ENCODE results near the gene BTC.
A peak's percentile ranks its signal among the peaks of the same experiment; 100 is the strongest.

The BTC gene, protein sequence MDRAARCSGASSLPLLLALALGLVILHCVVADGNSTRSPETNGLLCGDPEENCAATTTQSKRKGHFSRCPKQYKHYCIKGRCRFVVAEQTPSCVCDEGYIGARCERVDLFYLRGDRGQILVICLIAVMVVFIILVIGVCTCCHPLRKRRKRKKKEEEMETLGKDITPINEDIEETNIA

DNA sequence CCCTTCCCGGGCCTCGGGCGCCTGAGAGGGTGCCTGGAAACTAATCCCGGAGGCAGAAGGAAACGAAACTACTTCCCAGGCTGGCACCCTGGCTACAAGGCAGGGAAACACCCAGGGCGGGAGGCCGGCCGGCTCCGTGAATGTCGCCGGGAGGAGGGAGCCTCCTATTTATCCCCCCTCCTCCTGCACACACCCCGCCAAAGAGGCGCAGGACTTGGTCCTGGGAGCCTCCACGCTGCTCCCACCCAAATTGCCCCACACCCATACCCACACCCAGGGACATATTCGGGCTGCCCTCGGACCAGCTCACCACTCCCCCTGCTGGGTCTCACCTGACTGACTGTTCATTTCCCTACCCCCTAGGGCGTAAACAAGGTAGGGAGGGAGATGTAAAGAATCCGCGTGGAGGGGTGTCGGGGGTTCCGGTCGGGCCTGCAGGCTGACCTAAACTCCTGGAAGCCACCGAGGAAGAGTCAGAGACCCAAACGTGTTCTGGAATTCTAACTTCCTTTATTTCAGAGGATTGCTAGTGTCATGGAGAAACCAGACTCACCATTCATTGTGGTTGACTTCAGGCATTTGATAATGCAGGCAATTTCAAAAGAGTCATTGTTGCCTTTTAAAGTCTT lies at the start of gene BTC:
TSS of gene BTC (minus strand) at position 142 of the 629 bp plus-strand sequence. CDS start 198 bp downstream, outside the sequence.
- no peak for TF ChIP-seq ZFX (IDR thresholded peaks at IDR 0.05; ENCODE audit: borderline replicate concordance)
- TF ChIP-seq, protein P1, sequence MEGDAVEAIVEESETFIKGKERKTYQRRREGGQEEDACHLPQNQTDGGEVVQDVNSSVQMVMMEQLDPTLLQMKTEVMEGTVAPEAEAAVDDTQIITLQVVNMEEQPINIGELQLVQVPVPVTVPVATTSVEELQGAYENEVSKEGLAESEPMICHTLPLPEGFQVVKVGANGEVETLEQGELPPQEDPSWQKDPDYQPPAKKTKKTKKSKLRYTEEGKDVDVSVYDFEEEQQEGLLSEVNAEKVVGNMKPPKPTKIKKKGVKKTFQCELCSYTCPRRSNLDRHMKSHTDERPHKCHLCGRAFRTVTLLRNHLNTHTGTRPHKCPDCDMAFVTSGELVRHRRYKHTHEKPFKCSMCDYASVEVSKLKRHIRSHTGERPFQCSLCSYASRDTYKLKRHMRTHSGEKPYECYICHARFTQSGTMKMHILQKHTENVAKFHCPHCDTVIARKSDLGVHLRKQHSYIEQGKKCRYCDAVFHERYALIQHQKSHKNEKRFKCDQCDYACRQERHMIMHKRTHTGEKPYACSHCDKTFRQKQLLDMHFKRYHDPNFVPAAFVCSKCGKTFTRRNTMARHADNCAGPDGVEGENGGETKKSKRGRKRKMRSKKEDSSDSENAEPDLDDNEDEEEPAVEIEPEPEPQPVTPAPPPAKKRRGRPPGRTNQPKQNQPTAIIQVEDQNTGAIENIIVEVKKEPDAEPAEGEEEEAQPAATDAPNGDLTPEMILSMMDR (IDR thresholded peaks at IDR 0.05), result peak; percentile 64

DNA sequence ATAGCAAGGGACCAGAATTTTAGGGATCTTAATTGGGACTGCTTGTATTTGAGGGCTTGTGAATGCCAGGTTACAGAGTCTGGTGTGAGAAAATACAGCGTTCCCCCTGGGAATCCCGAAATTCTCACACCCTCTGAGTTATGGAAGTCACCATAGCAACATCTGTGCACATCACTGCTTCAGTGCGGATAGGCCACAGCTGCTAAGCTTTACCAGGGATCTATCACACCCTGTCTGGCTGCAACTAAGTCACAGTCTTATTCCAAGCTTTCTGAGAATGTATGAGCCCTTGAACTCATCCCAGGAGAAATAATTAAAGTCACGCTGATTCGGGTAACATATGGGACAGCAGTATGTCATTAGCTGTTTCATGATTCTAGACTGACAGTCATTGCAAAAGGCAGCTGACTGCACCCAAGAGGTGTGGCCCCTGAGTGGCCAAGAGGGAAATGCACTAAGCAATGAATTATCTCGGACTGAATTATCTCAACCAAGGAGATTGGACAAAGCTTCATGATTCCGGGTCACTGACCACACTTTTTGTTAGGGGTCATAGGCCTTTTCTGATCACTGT lies 46.7 kb upstream of the BTC start:
- no peak overlapping the region for H3K27ac ChIP-seq
- no peak for TF ChIP-seq ZFX (IDR thresholded peaks at IDR 0.05; ENCODE audit: borderline replicate concordance)
- TF ChIP-seq, protein P1 (IDR thresholded peaks at IDR 0.05), result no peak

More for the DNA sequence above, at the start of gene BTC:
- peak within 1 kb of the TSS; percentile 75 for H3K27ac ChIP-seq

DNA sequence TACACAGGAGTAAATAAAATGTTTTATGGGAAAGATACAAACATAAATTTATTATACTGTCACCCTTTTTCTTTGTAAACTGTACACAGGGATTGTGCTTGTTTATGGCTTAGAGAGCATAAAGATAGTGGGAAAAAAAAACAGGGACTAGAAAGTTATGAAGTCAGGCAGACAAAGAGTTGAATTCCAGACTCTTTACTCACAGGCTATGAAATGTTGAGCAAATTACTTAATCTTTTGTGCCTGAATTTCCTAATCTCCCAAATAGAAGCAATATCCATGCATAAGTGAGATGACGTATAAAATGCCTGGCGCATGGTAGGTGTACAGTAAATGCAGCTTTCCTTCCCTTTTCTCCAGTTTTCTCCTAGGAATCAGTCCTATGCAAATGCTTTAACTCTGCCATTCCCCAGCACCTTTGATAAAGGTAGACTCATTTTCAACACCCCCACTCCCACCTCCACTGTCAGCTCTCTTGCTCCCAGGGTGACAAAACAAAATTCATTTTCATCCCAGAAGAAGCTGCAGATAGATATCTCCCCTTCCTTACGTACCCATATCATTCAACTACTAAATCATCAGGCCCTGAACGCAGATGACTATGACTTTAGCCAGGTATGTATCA lies 44.5 kb upstream of the BTC start:
- no peak overlapping the region for H3K27ac ChIP-seq
- TF ChIP-seq ZFX (IDR thresholded peaks at IDR 0.05; ENCODE audit: borderline replicate concordance), result no peak
- TF ChIP-seq, protein P1 (IDR thresholded peaks at IDR 0.05), result no peak

DNA sequence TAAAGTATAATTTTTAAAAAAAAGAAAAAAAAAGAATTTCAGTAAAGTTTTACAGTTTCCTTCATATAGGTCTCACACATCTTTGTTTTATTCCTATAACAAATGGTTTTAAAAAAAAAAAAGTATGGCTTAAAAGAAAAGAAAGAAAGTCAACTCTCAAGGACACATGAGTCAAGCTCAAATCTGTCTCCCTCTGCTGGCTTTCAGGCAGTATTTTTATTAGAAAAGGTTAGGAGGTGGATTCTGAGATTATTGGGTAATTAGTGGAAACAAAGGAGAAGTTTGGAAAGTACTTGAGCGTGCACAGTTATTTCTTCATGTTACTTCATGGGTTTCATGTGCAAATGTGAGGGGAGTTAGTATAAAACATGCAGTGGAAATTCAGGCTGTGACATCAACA lies 36.6 kb upstream of the BTC start:
- no peak overlapping the region for H3K27ac ChIP-seq
- no peak for TF ChIP-seq ZFX (IDR thresholded peaks at IDR 0.05; ENCODE audit: borderline replicate concordance)
- TF ChIP-seq, protein P1 (IDR thresholded peaks at IDR 0.05), result peak; percentile 42

DNA sequence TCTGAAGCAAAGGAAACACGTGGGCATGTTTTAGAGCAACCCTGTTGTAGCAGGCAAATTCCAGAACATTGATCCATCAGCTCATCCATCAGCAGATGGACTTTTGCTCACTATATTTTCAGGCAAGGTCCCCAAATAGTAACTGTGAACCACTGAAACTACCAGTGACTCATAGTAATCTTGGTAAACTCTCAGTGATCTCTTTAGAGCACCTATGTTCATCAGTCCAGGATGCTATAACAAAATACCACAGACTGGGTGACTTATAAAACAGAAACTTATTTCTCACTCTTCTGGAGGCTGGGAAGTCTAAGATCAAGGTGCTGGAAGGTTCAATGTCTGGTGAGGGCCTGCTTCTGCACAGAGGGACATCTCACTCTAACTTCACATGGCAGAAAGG lies 28.9 kb upstream of the BTC start:
- no peak overlapping the region for H3K27ac ChIP-seq
- TF ChIP-seq, protein P1 (IDR thresholded peaks at IDR 0.05), result no peak

DNA sequence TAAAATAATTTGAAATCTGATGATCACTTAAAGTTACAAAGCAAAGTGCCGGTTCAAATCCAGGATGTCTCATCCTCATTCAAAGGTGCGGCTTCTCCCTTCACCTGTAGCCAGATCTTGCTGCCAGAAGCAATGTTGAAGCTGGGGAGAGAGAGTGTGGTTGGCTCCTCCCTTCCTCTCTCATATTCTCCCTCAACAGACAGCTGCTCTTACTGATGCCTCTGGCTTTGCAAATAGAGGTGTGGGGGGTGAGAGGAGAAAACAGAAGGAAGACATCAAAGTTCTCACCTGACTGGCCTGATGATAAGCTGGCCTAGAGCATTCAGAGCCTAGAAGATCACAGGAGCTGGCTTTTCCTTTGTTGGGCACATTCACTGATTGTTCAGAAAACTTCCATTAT lies 28.3 kb upstream of the BTC start:
- TF ChIP-seq ZFX (IDR thresholded peaks at IDR 0.05; ENCODE audit: borderline replicate concordance), result no peak
- TF ChIP-seq, protein P1 (IDR thresholded peaks at IDR 0.05), result no peak
- no peak overlapping the region for H3K27ac ChIP-seq

DNA sequence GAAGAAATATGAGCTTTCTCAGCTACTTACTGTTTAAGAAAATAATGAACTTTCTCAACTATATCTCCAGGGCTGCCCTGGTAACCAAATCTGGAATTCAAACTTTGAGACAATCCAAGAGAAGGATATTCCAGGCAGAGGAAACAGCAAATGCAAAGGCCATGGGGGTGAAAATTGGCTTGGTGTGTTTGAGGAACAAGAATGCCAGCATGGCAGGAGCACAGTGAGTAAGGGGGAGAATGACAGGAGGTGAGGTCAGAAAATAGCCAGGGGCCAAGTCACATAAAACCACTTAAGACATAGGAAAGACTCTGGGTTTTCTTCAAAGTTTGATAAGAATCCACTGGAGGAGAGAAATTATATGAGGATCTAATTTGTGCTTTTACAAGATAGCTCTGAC lies 27.2 kb upstream of the BTC start:
- TF ChIP-seq, protein P1 (IDR thresholded peaks at IDR 0.05), result no peak
- TF ChIP-seq ZFX (IDR thresholded peaks at IDR 0.05; ENCODE audit: borderline replicate concordance), result no peak
- no peak overlapping the region for H3K27ac ChIP-seq

All from 22Rv1 (cell line).